Body of pancreas (tissue), 4 donors: ENCODE measurements around the gene SLC6A19. TPM values are rescaled to one million over a fixed set of nuclear protein-coding genes. Genes with fewer than 3 reads are reported as not detected.
"Not testable (repeated sequence)": the region's sequence is repeated elsewhere in the genome, so short reads cannot be mapped to it uniquely, and the experiment has no call there.

ENCODE experiments used
- ATAC-seq: fragments of 150-250 bp; one replicate; pipeline ENCODE4 v1.9.1; 2016
- DNase-seq, 4 donors: peaks; one replicate each; pipeline ENCODE4 v3.0.0-alpha.2; 2019
- H3K27ac ChIP-seq, 4 donors: fragments of 200-600 bp; sonication (generic); 1 replicate in 3 of 4; 2 replicates in 1 of 4; pipeline versions ENCODE4 v1.5.1 to v1.6.1; 2016 to 2019; ENCODE audit warnings: mild to moderate bottlenecking in 1 of 4, mixed read lengths in 1 of 4, moderate library complexity in 1 of 4
- H3K27me3 ChIP-seq, 2 donors: fragments of 200-600 bp; sonication (generic); one replicate each; pipeline ENCODE4 v1.6.0; 2016; ENCODE audit warnings: mild to moderate bottlenecking in 1 of 2
- H3K36me3 ChIP-seq, 2 donors: fragments of 200-600 bp; sonication (generic); replicated peaks in 1 of 2; 2 replicates each; pipeline ENCODE4 v1.5.1; 2016; ENCODE audit warnings: low read depth in 2 of 2; ENCODE audit not compliant: insufficient read depth in 1 of 2
- H3K4me1 ChIP-seq: fragments of 200-600 bp; sonication (generic); one replicate; pipeline ENCODE4 v1.6.0; 2016
- H3K4me3 ChIP-seq, 2 donors: fragments of 200-600 bp; sonication (generic); 1 replicate in 1 of 2; 2 replicates in 1 of 2; pipeline ENCODE4 v1.5.1; 2016 to 2019
- H3K9me3 ChIP-seq, 3 donors: fragments of 200-600 bp; sonication (generic); 1 replicate in 2 of 3; 2 replicates in 1 of 3; pipeline ENCODE4 v1.5.1; 2016
- CTCF ChIP-seq, 7 experiments: fragments of 450-650 bp in 4 of 7; fragments of 200-600 bp in 3 of 7; sonication (generic) in 3 of 7; IDR thresholded peaks; one replicate each; pipeline ENCODE4 v1.5.1; 2016 to 2019; ENCODE audit warnings: antibody characterized with exemption in 7 of 7
- POLR2A ChIP-seq, 3 donors: fragments of 450-650 bp; IDR thresholded peaks; one replicate each; pipeline ENCODE4 v1.6.1; 2016; ENCODE audit warnings: antibody characterized with exemption in 3 of 3, mild to moderate bottlenecking in 2 of 3
- WGBS, 2 donors: methylation state at CpG; one replicate each; pipeline ENCODE4 v1.1.5; 2017; 5-methylcytosine and 5-hydroxymethylcytosine counted together
- intact Hi-C: fragments of 100-400 bp; cut with DNase I; formaldehyde crosslinking; loops from one replicate; pipeline ENCODE4 v1.15.1; 2023
- total RNA-seq, 2 donors: library from RNA; depleted of rRNA; stranded (reverse); fragments of >200 nt; gene quantifications; one replicate each; pipeline ENCODE4 v1.1.0, GENCODE V29; 2016

SLC6A19 gene
- total RNA-seq, 2 donors from 2014 or later, result 0.66 to 1.3 TPM

- TF ChIP-seq POLR2A (IDR thresholded peaks at IDR 0.05) (no peak), CTCF (IDR thresholded peaks at IDR 0.05) (no peak)
- Histone ChIP-seq H3K4me1 (no peaks in the 10 kb centered on the region), H3K27me3 (no peaks in the 10 kb centered on the region), H3K27ac (no peak overlapping the region), H3K9me3 (no peaks in the 10 kb centered on the region), H3K36me3 (no peaks in the 10 kb centered on the region), H3K4me3 (no peak overlapping the region)
- DNase-seq, result no peak
- ATAC-seq, result no peak
- intact Hi-C loops, result no loop called here
- 70 to 72% methylated on average over 12 of the region's 12 CpGs for WGBS, 2 donors
Observed at GRCh38 chr5:1226231-1226630, 24.8 kb downstream of the SLC6A19 start.

- H3K27me3 ChIP-seq, result no peaks in the 10 kb centered on the region
- DNase-seq, result no peak
Observed at GRCh38 chr5:1226839-1227581, 25.6 kb downstream of the SLC6A19 start.

GRCh38 chr5:1227667-1228066, 26.3 kb downstream of the SLC6A19 start:
- no peak for TF ChIP-seq POLR2A (IDR thresholded peaks at IDR 0.05)
- no peak for TF ChIP-seq CTCF (IDR thresholded peaks at IDR 0.05)
- intact Hi-C loops, result no loop called here
- 31 to 38% methylated on average over 14 of the region's 14 CpGs for WGBS, 2 donors
- H3K9me3 ChIP-seq, result no peaks in the 10 kb centered on the region
- H3K36me3 ChIP-seq, result no peaks in the 10 kb centered on the region
- peak in 3 of 4 donors; percentile 30 to 67 (median 51) for DNase-seq
- H3K4me3 ChIP-seq, result no peak overlapping the region
- H3K4me1 ChIP-seq, result no peaks in the 10 kb centered on the region
- no peak overlapping the region for H3K27ac ChIP-seq
- no peaks in the 10 kb centered on the region for H3K27me3 ChIP-seq
- no peak for ATAC-seq

More at GRCh38 chr5:1226839-1227581, 25.6 kb downstream of the SLC6A19 start:
- TF ChIP-seq POLR2A (IDR thresholded peaks at IDR 0.05) (no peak), CTCF (IDR thresholded peaks at IDR 0.05) (no peak)
- no peaks in the 10 kb centered on the region for H3K36me3 ChIP-seq
- H3K4me1 ChIP-seq, result no peaks in the 10 kb centered on the region
- 79 to 88% methylated on average over 42 to 49 of the region's 50 CpGs for WGBS, 2 donors
- ATAC-seq, result no peak
- intact Hi-C loops, result no loop called here
- H3K27ac ChIP-seq, result no peak overlapping the region
- no peak overlapping the region for H3K4me3 ChIP-seq
- H3K9me3 ChIP-seq, result no peaks in the 10 kb centered on the region

DNA sequence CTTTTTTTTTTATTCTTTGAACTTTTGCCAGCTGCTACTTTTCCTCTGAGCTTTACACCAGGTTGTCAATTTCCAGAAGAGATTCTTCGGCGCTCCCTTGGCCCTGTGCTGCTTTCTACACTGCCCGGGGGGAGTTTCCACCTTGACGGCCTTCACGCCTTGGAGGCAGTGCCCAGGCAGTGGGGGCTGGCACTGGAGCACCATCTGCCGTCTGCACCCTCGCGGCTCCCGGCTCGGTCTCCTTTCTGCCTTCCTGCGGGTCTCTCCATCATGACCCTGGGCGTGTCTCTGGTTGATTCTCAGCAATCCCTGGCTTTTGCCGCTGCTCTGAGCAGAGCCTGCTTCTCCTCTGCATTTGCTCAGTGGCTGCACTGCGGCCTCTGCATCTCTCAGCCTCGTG, 26.7 kb downstream of the SLC6A19 start:
- Histone ChIP-seq H3K4me3 (no peak overlapping the region), H3K27me3 (no peaks in the 10 kb centered on the region), H3K36me3 (no peaks in the 10 kb centered on the region), H3K4me1 (no peaks in the 10 kb centered on the region), H3K27ac (no peak overlapping the region), H3K9me3 (no peaks in the 10 kb centered on the region)
- ATAC-seq (no peak), DNase-seq (no peak)
- intact Hi-C loops, result no loop called here
- 45 to 51% methylated on average over 15 of the region's 15 CpGs for WGBS, 2 donors
- TF ChIP-seq CTCF (IDR thresholded peaks at IDR 0.05), result no peak
- no peak for TF ChIP-seq POLR2A (IDR thresholded peaks at IDR 0.05)

DNA sequence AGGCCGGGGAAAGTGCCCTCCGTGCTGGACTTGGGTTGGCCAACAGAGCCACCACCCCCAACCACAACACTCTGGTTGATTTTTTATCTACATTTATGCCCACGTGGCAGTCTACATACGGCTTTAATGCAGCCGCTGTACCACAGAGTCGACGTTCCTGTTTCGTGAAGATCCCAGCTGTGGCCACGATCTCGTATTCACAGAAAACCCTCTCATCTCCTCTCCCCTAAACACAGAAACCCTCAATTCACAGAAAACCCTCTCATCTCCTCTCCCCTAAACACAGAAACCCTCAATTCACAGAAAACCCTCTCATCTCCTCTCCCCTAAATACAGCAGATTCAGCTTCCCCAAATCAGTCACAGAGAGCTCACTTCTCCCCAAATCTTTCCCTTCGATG, 27.6 kb downstream of the SLC6A19 start:
- 75 to 81% methylated on average over 11 of the region's 11 CpGs for WGBS, 2 donors

More for the DNA sequence above, 27.6 kb downstream of the SLC6A19 start:
- H3K9me3 ChIP-seq, H3K36me3 ChIP-seq, H3K4me1 ChIP-seq, H3K27me3 ChIP-seq, DNase-seq, H3K4me3 ChIP-seq, intact Hi-C loops, ATAC-seq, H3K27ac ChIP-seq: not testable (repeated sequence)
